KMS-11 (cell line): ENCODE measurements around the gene TXNDC12.

Experiments
- H2AFZ ChIP-seq: fragments of 200-600 bp; sonication (generic); 2 replicates; pipeline ENCODE4 v1.6.1; 2016; ENCODE audit warnings: antibody characterized with exemption, mixed run types, low read depth
- H3K27ac ChIP-seq: fragments of 200-600 bp; sonication (generic); 2 replicates; pipeline ENCODE4 v1.6.1; 2016; ENCODE audit warnings: mild to moderate bottlenecking, mixed run types
- H3K27me3 ChIP-seq: fragments of 200-600 bp; sonication (generic); 2 replicates; pipeline ENCODE4 v1.6.1; 2017; ENCODE audit warnings: mild to moderate bottlenecking, low read depth, mixed run types, moderate library complexity; ENCODE audit not compliant: insufficient read depth
- H3K36me3 ChIP-seq: fragments of 200-600 bp; sonication (generic); 2 replicates; pipeline ENCODE4 v1.6.1; 2017; ENCODE audit warnings: mild to moderate bottlenecking, mixed run types; ENCODE audit not compliant: insufficient read depth
- H3K4me1 ChIP-seq: fragments of 200-600 bp; sonication (generic); 2 replicates; pipeline ENCODE4 v1.6.1; 2016; ENCODE audit warnings: mild to moderate bottlenecking, low read depth, mixed run types; ENCODE audit not compliant: poor library complexity, severe bottlenecking
- H3K4me2 ChIP-seq: fragments of 200-600 bp; sonication (generic); 2 replicates; pipeline ENCODE4 v1.7.0; 2016; ENCODE audit warnings: mild to moderate bottlenecking, mixed run types
- H3K4me3 ChIP-seq: fragments of 200-600 bp; sonication (generic); IDR thresholded peaks from 2 replicates; pipeline ENCODE4 v1.6.1; 2017; ENCODE audit warnings: low read depth, low read length, mixed read lengths; ENCODE audit not compliant: insufficient read depth
- H3K79me2 ChIP-seq: fragments of 200-600 bp; sonication (generic); 2 replicates; pipeline ENCODE4 v1.6.1; 2016; ENCODE audit warnings: low read depth, mixed run types; ENCODE audit not compliant: insufficient read depth
- H3K9ac ChIP-seq: fragments of 200-600 bp; sonication (generic); 2 replicates; pipeline ENCODE4 v1.6.1; 2016; ENCODE audit warnings: mild to moderate bottlenecking, mixed run types
- H4K20me1 ChIP-seq: fragments of 200-600 bp; sonication (generic); 2 replicates; pipeline ENCODE4 v1.6.1; 2016; ENCODE audit warnings: mild to moderate bottlenecking, mixed run types; ENCODE audit not compliant: insufficient read depth
- TF ChIP-seq, protein P1 (sequence below): fragments of 200-600 bp; sonication (generic); conservative IDR thresholded peaks from 2 replicates; pipeline ENCODE4 v1.6.1; 2017; ENCODE audit warnings: low read depth, mild to moderate bottlenecking, antibody characterized with exemption, low read length, moderate library complexity, mixed read lengths

TXNDC12 gene

DNA sequence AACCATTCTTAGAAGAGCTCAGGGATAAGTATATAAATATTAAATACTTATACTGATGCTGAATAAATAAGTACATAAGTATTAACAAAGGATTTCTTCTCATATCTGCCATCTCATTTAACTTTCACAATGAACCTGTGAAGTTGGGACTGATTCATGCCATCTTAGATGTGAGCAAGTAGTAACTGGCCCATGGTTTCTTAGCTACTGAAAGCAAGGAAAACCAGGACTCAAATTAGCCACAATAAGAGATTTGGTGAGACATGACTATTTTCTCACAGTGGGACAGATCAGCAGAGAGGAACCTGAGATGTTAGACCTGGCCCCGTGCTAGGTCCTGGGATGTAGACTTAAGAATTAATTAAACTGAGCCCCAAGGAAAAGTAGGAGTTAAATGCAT is 56.3 kb downstream of the TXNDC12 start:
- no peaks in the 10 kb centered on the region for H3K36me3 ChIP-seq
- no peaks in the 10 kb centered on the region for H3K79me2 ChIP-seq
- no peaks in the 10 kb centered on the region for H4K20me1 ChIP-seq
- H2AFZ ChIP-seq: no peak overlapping the region
- no peak overlapping the region for H3K4me2 ChIP-seq
- no peak overlapping the region for H3K4me3 ChIP-seq
- H3K27me3 ChIP-seq: no peaks in the 10 kb centered on the region
- no peak overlapping the region for H3K9ac ChIP-seq
- no peak overlapping the region for H3K27ac ChIP-seq
- TF ChIP-seq, protein P1, sequence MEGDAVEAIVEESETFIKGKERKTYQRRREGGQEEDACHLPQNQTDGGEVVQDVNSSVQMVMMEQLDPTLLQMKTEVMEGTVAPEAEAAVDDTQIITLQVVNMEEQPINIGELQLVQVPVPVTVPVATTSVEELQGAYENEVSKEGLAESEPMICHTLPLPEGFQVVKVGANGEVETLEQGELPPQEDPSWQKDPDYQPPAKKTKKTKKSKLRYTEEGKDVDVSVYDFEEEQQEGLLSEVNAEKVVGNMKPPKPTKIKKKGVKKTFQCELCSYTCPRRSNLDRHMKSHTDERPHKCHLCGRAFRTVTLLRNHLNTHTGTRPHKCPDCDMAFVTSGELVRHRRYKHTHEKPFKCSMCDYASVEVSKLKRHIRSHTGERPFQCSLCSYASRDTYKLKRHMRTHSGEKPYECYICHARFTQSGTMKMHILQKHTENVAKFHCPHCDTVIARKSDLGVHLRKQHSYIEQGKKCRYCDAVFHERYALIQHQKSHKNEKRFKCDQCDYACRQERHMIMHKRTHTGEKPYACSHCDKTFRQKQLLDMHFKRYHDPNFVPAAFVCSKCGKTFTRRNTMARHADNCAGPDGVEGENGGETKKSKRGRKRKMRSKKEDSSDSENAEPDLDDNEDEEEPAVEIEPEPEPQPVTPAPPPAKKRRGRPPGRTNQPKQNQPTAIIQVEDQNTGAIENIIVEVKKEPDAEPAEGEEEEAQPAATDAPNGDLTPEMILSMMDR: no peak
- peaks cover 4% of the 10 kb centered on the region for H3K4me1 ChIP-seq

DNA sequence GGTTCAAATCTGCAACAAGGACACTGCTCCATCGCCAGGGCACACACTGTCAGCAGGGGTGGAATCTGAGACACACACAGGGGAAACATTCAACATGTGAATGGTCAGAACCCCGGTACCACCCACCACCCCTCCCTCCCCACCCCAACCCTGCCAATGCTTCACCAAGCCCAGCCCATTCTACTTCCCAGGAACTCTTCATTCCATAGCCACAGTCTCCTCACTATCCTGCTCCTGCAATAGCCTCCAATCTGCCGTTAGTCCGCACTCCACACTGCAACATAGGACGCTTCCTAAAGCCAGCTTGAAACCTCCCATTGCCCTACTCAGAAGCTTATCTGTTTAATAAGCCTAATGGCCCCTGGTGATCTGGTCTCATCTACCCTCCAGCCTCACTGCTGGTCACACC is 57.0 kb downstream of the TXNDC12 start:
- no peaks in the 10 kb centered on the region; the same call in 1 of the 2 replicates for H3K27me3 ChIP-seq
- H4K20me1 ChIP-seq: no peaks in the 10 kb centered on the region
- no peak overlapping the region for H2AFZ ChIP-seq
- H3K79me2 ChIP-seq: no peaks in the 10 kb centered on the region
- H3K36me3 ChIP-seq: no peaks in the 10 kb centered on the region
- no peak overlapping the region for H3K27ac ChIP-seq
- H3K4me3 ChIP-seq: no peak overlapping the region
- H3K4me2 ChIP-seq: no peak overlapping the region
- H3K9ac ChIP-seq: no peak overlapping the region
- peaks cover 4% of the 10 kb centered on the region for H3K4me1 ChIP-seq
- TF ChIP-seq, protein P1: no peak

DNA sequence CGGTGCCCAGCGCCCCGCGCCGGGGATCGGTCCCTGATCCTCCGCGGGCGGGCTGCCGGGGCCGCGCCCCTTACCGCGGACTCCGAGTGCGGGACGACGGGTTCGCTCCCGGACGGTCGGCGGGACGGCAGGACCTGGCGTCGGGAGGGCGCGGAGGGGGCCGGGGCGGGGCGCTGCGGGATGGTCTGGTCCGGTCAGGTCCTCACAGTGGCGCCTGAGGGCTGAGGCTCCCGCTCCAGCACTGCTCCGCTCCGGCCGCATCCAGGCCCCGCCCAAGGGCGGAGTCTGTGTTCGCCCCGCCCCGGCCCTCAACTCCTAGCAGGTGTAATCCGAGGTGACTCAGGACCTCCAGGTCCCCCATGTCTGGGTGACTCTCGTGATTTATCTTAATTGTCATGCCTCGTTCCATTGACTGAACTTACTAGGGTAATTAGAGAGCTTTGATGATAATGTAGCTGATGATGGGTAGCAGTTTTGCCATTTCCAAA is 64.5 kb downstream of the TXNDC12 start, which contains the start of gene RAB3B:
Gene RAB3B (minus strand): TSS at position 223 of the 488 bp plus-strand sequence. CDS start 13,583 bp downstream, outside the sequence.
- H3K79me2 ChIP-seq: no peaks in the 10 kb centered on the region
- H3K27me3 ChIP-seq: peaks cover 15% of the 10 kb centered on the region; the same call in 1 of the 2 replicates
- H3K36me3 ChIP-seq: no peaks in the 10 kb centered on the region
- peak within 1 kb of the TSS; percentile 63 for H3K4me3 ChIP-seq
- TF ChIP-seq, protein P1: no peak
- peaks cover 6% of the 10 kb centered on the region for H3K4me1 ChIP-seq
- H3K9ac ChIP-seq: no peak within 1 kb of the TSS; the same call in 1 of the 2 replicates
- H4K20me1 ChIP-seq: no peaks in the 10 kb centered on the region
- H3K27ac ChIP-seq: no peak within 1 kb of the TSS
- peak within 1 kb of the TSS; percentile 75 for H2AFZ ChIP-seq
- peak within 1 kb of the TSS; percentile 52 for H3K4me2 ChIP-seq

DNA sequence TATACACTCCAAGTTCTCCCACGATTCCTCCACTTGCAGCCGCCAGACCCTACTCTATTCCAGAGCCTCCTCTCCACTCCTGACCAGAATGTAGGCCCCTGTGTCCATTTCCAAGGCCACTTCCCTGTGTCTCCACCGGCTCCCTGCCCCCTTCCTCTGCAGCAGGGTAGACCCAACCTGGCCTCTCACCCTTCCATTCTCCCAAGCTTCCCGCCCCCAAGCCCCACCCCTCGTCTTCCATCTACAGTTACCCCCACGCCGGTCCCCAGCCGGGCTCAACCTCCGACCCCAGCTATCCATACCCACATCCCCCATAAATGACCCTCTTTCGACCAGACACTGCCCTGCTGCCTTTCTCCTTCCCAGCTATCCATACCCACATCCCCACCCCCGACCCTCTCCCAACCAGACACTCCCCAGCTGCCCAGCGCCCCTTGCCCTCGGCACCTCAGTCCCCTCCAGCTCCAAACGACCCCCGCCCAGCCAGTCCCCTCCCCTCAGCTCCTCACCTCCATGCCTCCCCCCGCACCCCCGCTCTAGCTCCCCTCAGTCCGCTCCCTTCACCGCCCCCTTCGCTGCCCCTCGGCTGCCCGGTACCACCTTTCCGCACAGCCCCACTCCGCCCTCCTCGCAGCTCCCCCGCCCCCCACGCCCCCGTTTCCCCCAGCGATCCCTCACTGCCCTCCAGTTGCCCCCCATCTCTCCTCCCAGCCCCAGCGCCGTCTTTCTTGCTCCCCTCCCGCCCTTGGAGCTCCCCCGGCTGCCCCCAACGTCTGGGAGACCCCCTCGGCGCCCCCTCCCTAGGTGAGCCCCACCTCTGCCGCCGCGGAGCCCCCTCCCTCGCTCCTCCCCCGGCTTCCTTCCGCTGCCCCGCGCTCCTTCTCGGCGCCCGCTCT is 65.2 kb downstream of the TXNDC12 start:
- H3K9ac ChIP-seq: no peak overlapping the region; the same call in 1 of the 2 replicates
- H3K4me2 ChIP-seq: peak overlapping the region; percentile 52

More for the DNA sequence above, 65.2 kb downstream of the TXNDC12 start:
- Histone ChIP-seq H3K79me2 (no peaks in the 10 kb centered on the region), H2AFZ (peak overlapping the region; percentile 75), H4K20me1 (no peaks in the 10 kb centered on the region), H3K4me1 (peaks cover 6% of the 10 kb centered on the region), H3K27me3 (peaks cover 15% of the 10 kb centered on the region; the same call in 1 of the 2 replicates), H3K27ac (no peak overlapping the region), H3K36me3 (no peaks in the 10 kb centered on the region), H3K4me3 (no peak overlapping the region)
- TF ChIP-seq, protein P1: no peak
